ENCODE data around the gene CLIC2.
"Not testable (repeated sequence)": the region's sequence is repeated elsewhere in the genome, so short reads cannot be mapped to it uniquely, and the experiment has no call there.

Gene CLIC2

DNA sequence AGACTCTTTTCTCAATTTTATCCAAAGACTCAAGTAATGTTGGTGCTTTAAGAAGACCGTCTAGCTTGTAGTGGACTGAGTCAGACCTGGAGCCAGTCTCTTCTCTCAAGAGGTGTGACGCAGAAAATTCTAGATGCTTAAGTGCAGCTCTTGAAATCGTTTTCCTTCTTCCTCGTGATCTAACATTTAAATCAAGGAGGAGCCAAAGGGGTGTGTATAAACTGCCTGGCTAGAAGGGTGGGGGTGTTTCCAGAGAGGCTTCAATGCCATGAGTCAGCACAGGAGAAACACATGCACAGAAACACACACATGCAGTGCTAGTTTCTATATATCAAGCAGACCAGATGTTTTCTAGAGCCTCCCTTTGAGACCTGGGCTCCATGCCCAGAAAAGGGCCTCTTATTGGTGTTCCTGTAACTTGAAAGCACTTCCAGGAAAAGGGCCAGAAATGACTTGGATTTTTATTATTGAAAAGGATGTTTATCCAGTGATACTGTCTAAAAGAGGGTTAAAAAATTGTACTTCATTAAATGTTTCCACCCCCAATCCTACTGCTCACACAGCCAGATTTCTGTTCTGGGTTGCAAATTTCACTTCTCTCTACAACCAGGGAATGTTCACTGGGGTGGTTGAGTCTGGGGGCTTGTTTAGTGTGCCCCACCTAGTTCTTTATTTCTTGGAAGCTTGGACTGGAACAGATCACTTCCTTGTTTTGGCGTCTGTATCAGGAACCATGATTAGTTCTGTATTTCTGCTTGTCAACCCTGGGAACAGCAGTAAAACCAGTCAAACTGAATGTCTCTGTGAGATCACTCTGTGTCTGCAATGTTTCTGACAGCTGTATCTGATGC, at the start of gene CLIC2:
Gene CLIC2 (minus strand): TSS at position 129 of the 851 bp plus-strand sequence. CDS start 187 bp downstream, outside the sequence.
- peak; percentile 81 for DNase-seq

DNA sequence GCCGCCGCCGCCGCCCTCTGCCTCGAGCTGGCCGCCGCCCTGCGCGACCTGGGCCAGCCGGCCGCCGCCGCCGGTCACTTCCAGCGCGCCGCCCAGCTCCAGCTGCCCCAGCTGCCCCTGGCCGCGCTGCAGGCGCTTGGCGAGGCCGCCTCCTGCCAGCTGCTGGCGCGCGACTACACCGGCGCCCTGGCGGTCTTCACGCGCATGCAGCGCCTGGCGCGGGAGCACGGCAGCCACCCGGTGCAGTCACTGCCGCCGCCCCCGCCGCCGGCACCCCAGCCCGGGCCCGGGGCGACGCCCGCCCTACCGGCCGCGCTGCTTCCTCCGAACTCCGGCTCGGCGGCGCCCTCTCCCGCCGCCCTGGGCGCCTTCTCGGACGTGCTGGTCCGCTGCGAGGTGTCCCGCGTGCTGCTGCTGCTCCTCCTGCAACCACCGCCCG, 48.1 kb upstream of the CLIC2 start:
- not testable (repeated sequence) for DNase-seq

GRCh38 chrX:155381843-155382528, 47.6 kb upstream of the CLIC2 start, which contains the start of gene F8A2:
TSS of gene F8A2 (plus strand) at chrX:155382095. CDS start at chrX:155382115, 20 bp downstream.
- not testable (repeated sequence) for DNase-seq

DNA sequence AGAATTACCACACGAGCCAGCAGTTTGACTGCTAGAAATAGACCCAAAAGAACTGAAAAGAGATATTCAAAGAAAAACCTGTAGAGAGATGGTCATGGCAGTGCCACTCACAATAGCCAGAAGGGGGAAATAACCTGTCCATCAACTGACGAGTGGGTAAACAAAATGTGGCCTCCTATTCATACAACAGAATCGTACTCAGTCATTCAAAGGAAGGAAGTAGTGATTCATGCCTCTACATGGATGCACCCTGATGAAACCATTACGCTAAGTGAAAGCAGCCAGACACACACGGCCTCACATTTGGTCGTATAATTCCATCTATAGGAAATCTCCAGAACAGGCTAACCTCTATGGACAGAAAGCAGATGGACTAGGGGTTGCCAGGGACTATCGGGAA, 45.4 kb upstream of the CLIC2 start:
- DNase-seq: not testable (repeated sequence)

DNA sequence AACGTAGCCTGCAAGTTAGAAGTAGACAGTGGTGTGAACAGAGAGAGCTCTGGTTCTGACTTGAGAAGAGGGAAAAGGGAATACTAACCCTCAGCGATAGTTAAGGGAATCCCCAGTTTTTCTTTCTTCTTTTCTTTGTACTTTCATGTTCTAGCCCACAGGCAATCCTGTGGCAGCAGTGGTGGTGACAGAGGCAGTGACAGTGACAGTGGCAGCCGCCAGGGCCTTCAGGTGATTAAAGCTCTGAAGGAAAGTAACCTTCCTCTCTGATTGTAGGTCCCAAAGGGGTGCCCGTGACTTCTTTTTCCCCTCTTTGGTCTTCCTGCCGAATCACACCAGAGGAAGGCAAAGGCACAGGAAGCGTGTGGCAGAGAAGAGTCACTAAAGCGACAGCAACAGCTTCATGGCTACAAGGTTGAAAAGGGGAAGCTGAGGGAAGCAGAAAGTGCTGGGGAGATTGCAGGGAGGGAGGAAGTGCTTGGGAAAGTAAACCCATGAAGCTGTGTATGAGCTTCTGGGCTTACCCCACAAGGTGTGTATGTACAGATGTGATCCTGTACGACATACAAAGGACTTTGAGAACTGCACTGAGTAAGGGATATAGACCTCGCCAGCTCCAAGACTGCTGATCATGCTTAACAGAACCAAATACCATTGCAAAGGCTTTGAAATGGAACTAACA, 39.5 kb upstream of the CLIC2 start:
- DNase-seq: not testable (repeated sequence)

DNA sequence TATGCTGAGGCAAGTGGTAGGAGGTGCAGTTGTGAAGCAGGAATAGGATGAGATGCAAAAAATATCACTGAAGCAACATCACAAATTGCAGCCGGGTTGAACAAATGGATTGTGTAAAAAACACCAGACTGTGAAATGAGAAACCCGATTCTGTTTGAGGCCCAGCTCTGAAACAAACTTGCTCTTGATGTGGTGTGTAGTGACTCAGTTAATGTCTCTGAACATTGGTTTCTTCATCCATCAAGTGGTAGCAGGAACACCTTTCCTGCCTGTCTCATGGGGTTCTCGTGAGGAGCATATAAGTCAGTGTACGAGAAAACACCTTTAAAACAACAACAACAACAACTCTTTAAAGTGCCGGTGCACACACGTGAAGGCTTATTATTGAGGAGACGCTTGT, 29.3 kb upstream of the CLIC2 start:
- DNase-seq: not testable (repeated sequence)

- DNase-seq: not testable (repeated sequence)
These were observed 15.0 kb upstream of the CLIC2 start for GRCh38 chrX:155349448-155349847.

- DNase-seq: not testable (repeated sequence)
These were observed 11.3 kb upstream of the CLIC2 start for GRCh38 chrX:155345689-155346088.

DNA sequence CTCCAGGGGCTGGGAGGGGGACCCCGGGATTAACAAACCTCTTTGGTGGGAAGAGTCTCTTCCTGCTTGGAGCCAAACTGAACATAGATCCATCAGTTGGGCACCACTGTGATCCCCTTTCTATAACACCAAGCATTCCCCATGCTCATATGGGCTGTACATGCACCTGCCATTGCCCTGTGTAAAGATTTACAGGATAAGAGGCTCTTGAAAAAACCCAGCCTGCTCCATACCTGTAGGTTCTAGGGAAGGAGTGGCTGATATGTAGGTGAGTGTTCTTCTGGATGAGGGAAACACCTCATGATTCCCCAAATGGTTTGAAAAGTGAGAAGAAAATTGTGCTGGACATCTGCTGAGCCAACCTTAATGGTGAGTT, 911 bp upstream of the CLIC2 start:
- DNase-seq: not testable (repeated sequence)

DNA sequence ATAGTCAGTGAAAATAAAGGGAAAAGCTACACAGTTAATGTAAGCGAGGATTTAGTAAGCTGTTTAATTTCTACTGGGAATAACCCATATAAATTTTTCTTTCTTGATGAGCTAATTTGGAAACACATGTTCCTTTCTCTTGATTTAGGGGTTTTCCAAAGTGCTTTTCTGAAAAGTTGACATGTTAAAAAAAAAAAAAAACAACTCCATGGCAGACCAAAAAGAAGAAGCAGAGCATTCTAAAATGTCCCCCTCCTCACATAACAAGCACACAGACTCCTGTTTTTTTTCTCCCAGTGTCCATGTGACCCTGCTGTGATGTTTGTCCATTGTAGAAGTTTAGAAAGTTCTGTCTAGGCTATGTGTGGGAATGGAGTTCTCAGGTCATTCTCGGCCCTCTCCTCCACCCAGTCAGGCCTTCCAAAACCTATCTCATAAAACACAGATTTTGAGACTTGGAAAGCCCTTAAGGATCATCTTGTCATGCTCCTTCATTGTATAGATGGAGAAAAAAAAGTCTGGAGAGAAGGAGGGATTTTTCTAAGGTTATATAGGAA, 792 bp downstream of the CLIC2 start:
- DNase-seq: no peak

- no peak for DNase-seq
These were observed 3.4 kb downstream of the CLIC2 start for GRCh38 chrX:155330992-155331391.

DNA sequence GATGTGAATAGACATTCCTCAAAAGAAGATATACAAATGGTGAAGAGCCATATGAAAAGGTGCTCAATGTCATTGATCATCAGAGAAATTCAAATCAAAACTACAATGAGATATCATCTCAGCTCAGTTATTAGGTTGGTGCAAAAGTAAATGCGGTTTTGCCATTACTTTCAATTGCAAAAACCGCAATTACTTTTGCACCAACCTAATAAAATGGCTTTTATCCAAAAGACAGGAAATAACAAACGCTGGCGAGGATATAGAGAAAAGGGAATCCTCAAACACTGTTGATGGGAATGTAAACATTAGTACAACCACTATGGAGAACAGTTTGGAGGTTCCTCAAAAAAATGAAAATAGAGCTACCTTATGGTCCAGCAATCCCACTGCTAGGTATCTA, 5.1 kb downstream of the CLIC2 start:
- DNase-seq: no peak

DNA sequence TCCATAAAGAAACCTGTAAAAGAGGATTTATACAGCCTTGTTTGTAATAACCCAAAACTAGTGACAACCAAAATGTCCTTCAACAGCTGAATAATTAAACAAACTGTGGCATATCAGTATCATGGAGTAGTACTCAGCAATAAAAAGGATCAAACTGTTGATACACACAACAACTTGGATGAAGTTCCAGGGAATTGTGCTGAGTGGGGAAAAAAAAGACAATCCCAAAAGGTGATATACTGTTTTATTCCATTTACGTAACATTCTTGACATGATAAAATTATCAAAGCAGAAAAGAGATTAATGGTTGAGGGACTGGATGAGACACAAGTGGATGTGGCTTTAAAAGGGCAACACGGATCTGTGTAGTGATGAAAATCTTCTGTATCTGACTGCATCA, 7.8 kb downstream of the CLIC2 start:
- DNase-seq: no peak

- no peak for DNase-seq
These were observed 20.2 kb downstream of the CLIC2 start for GRCh38 chrX:155314260-155314659.

GRCh38 chrX:155313766-155314165, 20.6 kb downstream of the CLIC2 start:
- no peak for DNase-seq

DNA sequence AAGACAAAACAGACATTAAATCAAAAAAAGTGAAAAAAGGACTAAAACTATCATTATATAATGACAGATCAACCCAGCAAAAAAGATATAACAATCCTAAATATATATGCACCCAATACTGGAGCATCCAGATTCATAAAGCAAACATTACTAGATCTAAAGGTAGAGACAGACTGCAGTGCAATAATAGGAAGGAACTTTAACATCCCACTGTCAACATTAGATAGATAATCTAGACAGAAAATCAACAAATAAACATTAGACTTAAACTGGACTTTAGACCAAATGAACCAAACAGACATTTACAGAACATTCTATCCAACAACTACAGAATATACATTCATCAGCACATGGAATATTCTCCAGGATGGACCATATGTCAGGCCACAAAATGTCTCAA, 40.6 kb downstream of the CLIC2 start:
- DNase-seq: no peak

DNA sequence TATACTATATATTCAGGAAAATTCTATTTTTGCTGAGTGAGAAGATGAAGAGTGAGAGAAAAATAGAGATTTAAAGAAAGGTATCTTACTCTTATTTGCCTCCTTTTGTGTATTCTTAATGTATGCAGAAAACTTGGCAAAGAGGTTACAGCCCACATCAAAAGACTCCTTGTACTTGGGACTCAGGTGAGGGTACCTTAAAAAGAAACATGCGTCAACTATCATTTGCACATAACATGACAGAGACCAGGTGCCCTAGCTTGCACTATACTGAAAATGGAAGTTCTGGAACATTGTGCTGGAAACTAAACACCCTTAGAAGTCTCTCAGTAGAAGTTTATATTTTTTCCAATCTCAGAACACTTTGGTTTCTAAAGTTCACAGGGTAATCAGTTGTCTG, 54.5 kb downstream of the CLIC2 start:
- DNase-seq: no peak

GRCh38 chrX:155270969-155271368, 63.4 kb downstream of the CLIC2 start:
- DNase-seq: no peak

DNA sequence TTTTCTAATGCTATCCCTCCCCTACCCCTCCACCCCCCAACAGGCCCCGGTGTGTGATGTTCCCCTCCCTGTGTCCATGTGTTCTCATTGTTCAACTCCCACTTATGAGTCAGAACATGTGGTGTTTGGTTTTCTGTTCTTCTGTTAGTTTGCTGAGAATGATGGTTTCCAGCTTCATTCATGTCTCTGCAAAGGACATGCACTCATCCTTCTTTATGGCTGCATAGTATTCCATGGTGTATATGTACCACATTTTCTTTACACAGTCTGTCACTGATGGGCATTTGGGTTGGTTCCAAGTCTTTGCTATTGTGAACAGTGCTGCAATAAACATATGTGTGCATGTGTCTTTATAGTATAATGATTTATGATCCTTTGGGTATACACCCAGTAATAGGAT, 66.4 kb downstream of the CLIC2 start:
- DNase-seq: not testable (repeated sequence)

DNA sequence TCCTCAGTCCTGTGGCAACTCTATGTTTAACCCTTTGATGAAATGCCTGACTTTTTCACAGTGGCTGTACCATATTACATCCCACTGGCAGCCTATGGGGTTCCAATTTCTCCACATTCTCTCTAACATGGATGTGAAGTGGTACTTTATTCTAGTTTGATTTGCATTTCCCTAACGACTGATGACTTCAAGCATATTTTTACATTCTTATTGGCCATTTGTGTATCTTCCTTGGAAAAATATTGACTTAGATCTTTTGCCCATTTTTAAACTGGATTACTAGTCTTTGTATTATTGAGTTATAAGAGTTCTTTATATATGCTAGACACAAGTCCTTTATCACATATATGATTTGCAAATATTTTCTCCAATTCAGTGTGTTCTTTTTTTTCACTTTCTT, 68.0 kb downstream of the CLIC2 start:
- DNase-seq: no peak

- DNase-seq: peak; percentile 54
These were observed 70.4 kb downstream of the CLIC2 start, which contains the start of gene RAB39B for GRCh38 chrX:155263854-155264628. TSS of gene RAB39B (minus strand) at chrX:155264491. CDS start at chrX:155264288, 203 bp downstream.

Measured in HCEC 1CT (cell line).